Measurements from ENCODE around the gene RBM19.

The RBM19 gene

DNA sequence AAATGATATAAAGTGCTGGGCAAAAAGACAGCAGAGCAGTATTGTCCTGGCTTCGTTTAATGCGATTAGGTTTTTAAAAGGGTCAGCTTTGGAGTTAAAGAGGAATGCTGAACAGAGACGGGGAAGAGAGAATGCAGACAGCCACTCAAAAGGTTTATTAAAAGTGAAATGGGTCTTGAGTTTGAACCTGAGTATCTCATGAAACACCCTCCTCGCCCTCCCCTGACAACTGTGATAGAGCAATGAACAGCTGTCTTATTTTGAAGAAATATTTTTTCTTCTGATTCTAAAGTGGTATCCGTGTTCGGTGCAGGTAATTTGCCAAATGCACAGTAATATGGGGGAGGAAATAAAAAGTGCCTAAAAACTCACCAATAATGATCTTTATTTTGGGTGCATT lies 73.6 kb downstream of the RBM19 start:
- TF ChIP-seq, protein P1, sequence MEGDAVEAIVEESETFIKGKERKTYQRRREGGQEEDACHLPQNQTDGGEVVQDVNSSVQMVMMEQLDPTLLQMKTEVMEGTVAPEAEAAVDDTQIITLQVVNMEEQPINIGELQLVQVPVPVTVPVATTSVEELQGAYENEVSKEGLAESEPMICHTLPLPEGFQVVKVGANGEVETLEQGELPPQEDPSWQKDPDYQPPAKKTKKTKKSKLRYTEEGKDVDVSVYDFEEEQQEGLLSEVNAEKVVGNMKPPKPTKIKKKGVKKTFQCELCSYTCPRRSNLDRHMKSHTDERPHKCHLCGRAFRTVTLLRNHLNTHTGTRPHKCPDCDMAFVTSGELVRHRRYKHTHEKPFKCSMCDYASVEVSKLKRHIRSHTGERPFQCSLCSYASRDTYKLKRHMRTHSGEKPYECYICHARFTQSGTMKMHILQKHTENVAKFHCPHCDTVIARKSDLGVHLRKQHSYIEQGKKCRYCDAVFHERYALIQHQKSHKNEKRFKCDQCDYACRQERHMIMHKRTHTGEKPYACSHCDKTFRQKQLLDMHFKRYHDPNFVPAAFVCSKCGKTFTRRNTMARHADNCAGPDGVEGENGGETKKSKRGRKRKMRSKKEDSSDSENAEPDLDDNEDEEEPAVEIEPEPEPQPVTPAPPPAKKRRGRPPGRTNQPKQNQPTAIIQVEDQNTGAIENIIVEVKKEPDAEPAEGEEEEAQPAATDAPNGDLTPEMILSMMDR (IDR thresholded peaks at IDR 0.05; ENCODE audit: low read depth, low read length) = no peak
- H3K4me3 ChIP-seq (ENCODE audit: low read depth, low read length) = no peak overlapping the region

DNA sequence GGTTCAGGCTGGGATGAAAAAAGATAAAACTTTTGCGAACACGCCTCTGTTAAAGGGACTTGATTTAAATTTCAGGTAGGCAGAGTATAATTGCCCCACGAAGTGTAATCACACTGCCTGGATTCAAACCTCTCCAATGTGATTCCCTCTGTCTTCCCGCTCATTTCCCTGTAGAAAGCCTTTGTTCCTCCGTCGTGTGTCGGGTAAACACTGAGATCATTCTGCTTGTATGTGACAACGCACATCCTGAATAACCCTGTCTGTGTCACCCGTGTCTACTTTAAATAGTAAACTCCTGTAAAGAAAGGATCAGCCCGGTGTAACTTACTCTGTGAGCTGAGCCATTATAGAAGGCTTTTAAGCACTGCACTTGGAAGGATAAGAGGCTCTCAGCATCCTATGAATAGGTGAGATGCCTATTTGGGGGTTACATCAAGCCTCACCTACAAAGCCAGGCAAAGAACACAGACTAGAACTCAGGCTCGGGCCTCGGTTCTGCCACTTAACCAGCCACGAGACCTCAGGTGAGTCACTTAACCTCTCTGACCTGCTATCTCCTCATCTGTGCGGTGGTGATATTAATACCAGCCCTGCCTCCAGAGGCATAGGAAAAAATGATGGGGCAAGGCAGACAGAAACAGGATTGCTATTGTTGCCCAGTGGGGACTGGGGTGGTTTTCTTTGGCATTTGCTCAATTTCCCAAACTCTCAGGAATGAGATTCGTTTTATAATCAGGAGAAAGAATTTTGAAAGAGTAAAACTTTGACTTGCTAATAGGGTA lies 74.2 kb downstream of the RBM19 start:
- H3K4me3 ChIP-seq (ENCODE audit: low read depth, low read length) = no peak overlapping the region
- TF ChIP-seq, protein P1 (IDR thresholded peaks at IDR 0.05; ENCODE audit: low read depth, low read length) = no peak

DNA sequence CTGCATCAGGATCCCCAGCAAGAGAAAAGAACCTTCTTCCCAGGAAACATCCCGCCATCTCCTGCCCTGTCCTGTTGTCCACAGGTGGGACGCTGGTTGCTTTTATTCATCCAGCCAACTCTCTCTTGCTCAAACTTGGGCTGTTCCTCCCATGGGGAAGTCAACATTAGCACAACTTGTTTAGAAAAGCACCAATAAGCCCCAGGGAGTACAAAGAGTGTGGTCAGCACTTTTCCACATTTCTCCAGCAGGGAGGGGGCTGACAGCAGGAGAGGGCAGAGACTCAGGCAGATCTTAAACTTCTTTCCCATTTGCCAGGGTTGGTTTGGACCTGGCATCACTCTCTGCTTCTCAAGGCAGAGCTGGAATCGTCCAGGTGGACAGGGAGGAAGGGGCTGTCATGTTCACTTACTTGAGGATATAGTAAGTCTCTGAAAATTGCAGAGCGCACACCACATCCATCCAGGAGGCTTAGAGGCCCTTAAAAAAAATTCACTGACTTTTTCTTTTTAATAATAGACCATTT lies 74.9 kb downstream of the RBM19 start:
- TF ChIP-seq, protein P1 (IDR thresholded peaks at IDR 0.05; ENCODE audit: low read depth, low read length) = no peak
- no peak overlapping the region for H3K4me3 ChIP-seq (ENCODE audit: low read depth, low read length)

DNA sequence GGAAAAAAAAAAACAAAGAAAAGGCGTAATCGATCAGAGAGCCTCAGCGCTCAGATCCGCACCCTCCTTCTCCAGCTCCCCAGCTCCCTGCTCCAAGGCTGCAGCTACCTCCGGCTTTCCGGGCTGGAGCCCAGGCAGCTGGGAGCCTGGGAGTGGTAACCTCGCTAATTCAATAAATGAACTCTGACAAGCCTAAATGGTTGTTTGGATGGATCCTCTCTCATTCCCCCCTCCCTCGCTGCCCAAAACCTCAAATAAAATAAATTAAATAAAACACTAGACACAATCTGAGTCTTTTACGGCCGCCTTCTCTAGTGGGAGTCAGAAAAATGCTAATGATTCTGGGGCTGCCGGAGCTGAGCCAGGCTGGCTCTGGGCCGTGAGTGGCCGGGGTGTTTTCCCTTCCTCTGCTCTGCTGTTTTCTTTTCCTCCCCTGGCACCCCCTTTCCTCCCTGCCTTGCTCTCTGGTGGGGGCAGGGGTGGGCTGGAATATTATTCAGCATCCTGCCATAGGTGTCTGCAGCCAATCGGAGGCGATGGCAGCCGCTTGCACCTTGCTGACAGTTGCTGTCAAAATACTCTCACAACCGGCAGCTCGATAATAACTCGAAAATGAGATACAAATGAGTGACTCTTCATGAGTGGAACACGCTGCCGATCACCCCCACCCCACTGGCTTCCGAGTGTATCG lies 76.1 kb downstream of the RBM19 start:
- TF ChIP-seq, protein P1 (IDR thresholded peaks at IDR 0.05; ENCODE audit: low read depth, low read length) = no peak
- no peak overlapping the region for H3K4me3 ChIP-seq (ENCODE audit: low read depth, low read length)

DNA sequence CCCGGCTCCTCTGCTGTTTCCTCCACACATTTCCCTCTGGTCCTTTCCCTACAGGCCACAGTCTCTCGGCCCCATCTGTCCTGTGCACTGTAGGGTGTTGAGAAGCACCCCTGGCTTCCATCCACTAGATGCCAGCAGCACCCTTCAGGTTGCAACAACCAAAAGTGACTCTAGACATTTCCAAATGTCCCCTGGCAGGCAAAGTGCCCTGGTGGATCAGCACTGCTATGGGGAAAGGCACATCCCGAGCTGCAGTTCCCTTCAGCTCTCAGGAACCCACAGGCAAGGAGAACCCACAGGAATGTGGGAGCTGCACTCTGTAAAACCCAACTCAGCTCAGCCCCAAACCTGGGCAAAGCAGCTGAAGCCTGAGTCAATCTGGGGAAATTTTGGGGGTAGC lies 77.0 kb downstream of the RBM19 start:
- no peak overlapping the region for H3K4me3 ChIP-seq (ENCODE audit: low read depth, low read length)
- TF ChIP-seq, protein P1 (IDR thresholded peaks at IDR 0.05; ENCODE audit: low read depth, low read length) = no peak

DNA sequence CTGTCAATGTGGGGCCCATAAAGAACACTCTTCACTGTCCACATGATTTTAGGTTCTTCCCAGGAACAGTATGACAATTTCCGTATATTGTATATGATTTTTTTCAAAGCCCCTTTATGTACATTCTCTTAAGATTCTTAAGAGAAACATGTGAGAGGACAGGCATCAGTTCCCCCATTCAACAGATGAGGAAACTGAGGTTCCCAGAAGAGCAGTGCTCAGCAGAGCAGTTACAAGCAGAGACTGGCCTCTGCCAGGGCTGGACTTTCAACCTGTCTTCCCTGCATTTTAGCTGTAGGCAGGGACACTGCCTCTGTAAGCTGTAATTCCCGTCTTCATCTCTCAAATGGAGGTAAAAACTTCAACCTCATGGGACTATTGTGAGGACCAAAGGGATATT lies 77.7 kb downstream of the RBM19 start:
- no peak overlapping the region for H3K4me3 ChIP-seq (ENCODE audit: low read depth, low read length)
- TF ChIP-seq, protein P1 (IDR thresholded peaks at IDR 0.05; ENCODE audit: low read depth, low read length) = no peak

DNA sequence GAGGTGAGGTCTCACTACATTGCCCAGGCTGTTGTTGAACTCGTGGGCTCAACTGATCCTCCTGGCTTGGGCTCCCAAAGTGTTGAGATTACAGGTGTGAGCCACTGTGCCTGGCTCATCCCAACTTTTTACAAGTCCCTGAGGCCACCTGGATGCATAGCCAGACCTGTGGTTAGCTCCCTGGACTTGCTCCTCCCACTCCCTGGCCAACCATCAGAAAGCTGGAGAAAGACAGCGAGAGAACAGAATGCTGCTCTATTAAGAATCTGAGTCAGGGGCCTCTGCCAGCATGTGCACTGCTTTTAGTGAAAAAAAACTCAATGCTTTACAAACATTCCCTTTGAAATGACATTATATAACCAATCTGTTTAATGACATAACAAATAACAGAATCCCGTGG lies 78.2 kb downstream of the RBM19 start:
- TF ChIP-seq, protein P1 (IDR thresholded peaks at IDR 0.05; ENCODE audit: low read depth, low read length) = no peak
- H3K4me3 ChIP-seq (ENCODE audit: low read depth, low read length) = no peak overlapping the region
